ENCODE measurements around the gene IRX6. TPM values are rescaled to one million over a fixed set of nuclear protein-coding genes. Genes with fewer than 3 reads are reported as not detected.

Gene IRX6
- total RNA-seq, 4 donors from 2014 or later, result 0.14 TPM; not detected in 3

DNA sequence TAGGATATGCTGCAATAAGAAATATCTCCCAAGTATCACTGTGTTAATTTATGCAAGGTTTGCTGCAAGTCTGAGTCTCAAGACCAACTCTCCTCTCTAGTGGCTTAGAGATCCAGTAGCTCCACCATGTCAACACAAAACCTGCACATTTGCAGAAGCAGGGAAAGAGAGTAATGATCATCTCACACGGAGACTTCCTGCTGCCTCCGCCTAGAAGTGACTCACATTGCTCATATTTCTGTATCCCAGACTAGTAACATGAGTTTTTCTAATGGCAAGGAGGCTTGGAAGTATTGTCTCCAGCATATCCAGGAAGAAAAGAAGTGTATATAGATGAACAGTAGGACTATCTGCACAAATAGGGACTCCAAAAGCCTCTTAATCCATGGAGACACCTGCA lies 15.0 kb upstream of the IRX6 start:
- Histone ChIP-seq H3K27me3 (no peaks in the 10 kb centered on the region), H3K9me3 (no peaks in the 10 kb centered on the region), H3K4me1 (no peaks in the 10 kb centered on the region), H3K27ac (no peak overlapping the region), H3K4me3 (no peak overlapping the region), H3K36me3 (no peaks in the 10 kb centered on the region)
- no peak for TF ChIP-seq POLR2A (IDR thresholded peaks at IDR 0.05)
- TF ChIP-seq, protein P1, sequence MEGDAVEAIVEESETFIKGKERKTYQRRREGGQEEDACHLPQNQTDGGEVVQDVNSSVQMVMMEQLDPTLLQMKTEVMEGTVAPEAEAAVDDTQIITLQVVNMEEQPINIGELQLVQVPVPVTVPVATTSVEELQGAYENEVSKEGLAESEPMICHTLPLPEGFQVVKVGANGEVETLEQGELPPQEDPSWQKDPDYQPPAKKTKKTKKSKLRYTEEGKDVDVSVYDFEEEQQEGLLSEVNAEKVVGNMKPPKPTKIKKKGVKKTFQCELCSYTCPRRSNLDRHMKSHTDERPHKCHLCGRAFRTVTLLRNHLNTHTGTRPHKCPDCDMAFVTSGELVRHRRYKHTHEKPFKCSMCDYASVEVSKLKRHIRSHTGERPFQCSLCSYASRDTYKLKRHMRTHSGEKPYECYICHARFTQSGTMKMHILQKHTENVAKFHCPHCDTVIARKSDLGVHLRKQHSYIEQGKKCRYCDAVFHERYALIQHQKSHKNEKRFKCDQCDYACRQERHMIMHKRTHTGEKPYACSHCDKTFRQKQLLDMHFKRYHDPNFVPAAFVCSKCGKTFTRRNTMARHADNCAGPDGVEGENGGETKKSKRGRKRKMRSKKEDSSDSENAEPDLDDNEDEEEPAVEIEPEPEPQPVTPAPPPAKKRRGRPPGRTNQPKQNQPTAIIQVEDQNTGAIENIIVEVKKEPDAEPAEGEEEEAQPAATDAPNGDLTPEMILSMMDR (IDR thresholded peaks at IDR 0.05), result no peak
- DNase-seq, result no peak
- intact Hi-C loops (cut with DNase I; ENCODE audit: low total_unique reads), result no loop called here

GRCh38 chr16:55322327-55322726 lies 1.7 kb upstream of the IRX6 start:
- H3K9me3 ChIP-seq, result no peaks in the 10 kb centered on the region
- H3K4me3 ChIP-seq, result no peak overlapping the region
- intact Hi-C loops (cut with DNase I; ENCODE audit: low total_unique reads), result no loop called here
- no peak overlapping the region for H3K27ac ChIP-seq
- peaks cover 0 to 4% of the 10 kb centered on the region in 2 donors for H3K27me3 ChIP-seq
- no peaks in the 10 kb centered on the region for H3K4me1 ChIP-seq
- no peak for TF ChIP-seq POLR2A (IDR thresholded peaks at IDR 0.05)
- TF ChIP-seq, protein P1 (IDR thresholded peaks at IDR 0.05), result no peak
- no peak for DNase-seq
- no peaks in the 10 kb centered on the region for H3K36me3 ChIP-seq

DNA sequence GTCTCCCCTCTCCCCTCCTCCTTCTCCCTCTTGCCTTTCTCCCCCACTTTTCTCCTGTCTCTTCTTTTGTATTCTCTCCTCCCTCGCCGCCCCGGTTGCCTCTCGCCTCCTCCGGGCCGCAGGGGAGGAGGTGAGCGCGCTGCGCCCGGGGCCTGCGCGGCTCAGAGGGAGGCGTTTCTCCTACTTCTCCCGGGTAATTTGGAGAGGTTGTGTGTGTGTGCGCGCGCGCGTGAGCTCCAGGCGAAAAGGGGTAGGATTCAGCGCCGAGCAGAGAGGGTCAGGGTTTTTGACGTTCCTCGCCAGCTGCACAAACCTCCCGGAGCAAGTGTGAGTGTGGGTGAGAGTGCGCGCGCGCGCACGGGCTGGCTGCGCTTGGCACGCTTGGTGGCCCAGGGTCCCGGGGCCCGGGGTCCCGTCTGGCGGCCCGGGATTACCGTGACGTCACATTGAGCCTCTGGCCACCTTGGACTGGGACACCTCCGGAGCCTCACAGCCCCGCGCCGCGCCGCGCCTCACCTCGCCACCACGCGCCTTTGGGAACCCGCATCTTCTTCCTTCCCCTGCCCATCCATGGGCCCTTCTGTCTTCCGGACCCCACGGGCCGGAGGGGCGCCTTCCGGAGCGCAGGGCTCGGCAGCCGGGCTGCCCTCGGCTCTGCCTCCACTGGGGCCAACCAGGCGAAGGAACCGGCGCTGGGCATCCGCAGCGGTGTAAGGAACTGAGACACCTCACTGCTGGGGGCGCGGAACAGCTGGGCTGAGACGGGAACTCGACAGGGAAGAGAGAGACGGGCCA lies 479 bp downstream of the IRX6 start:
- Histone ChIP-seq H3K27ac (no peak overlapping the region), H3K4me3 (no peak overlapping the region), H3K9me3 (no peaks in the 10 kb centered on the region), H3K4me1 (no peaks in the 10 kb centered on the region), H3K36me3 (no peaks in the 10 kb centered on the region), H3K27me3 (peaks cover 0 to 4% of the 10 kb centered on the region in 2 donors)
- intact Hi-C loops (cut with DNase I; ENCODE audit: low total_unique reads), result no loop called here
- TF ChIP-seq, protein P1 (IDR thresholded peaks at IDR 0.05), result no peak
- TF ChIP-seq POLR2A (IDR thresholded peaks at IDR 0.05), result no peak
- DNase-seq, result no peak

GRCh38 chr16:55325080-55325447 lies 1.1 kb downstream of the IRX6 start:
- H3K27me3 ChIP-seq, result peaks cover 0 to 4% of the 10 kb centered on the region in 2 donors
- H3K4me3 ChIP-seq, result no peak overlapping the region
- H3K9me3 ChIP-seq, result no peaks in the 10 kb centered on the region
- intact Hi-C loops (cut with DNase I; ENCODE audit: low total_unique reads), result no loop called here
- H3K27ac ChIP-seq, result no peak overlapping the region
- no peaks in the 10 kb centered on the region for H3K4me1 ChIP-seq
- TF ChIP-seq POLR2A (IDR thresholded peaks at IDR 0.05), result no peak
- TF ChIP-seq, protein P1 (IDR thresholded peaks at IDR 0.05), result no peak
- no peak for DNase-seq
- no peaks in the 10 kb centered on the region for H3K36me3 ChIP-seq

- Histone ChIP-seq H3K4me3 (no peak overlapping the region), H3K27ac (no peak overlapping the region), H3K9me3 (no peaks in the 10 kb centered on the region), H3K36me3 (no peaks in the 10 kb centered on the region), H3K4me1 (no peaks in the 10 kb centered on the region), H3K27me3 (peaks cover 0 to 4% of the 10 kb centered on the region in 2 donors)
- TF ChIP-seq, protein P1 (IDR thresholded peaks at IDR 0.05), result no peak
- no peak for TF ChIP-seq POLR2A (IDR thresholded peaks at IDR 0.05)
- intact Hi-C loops (cut with DNase I; ENCODE audit: low total_unique reads), result no loop called here
- DNase-seq, result no peak
These were observed 1.6 kb downstream of the IRX6 start for GRCh38 chr16:55325458-55326109.

All from uterus (tissue), 4 donors.